ENCODE data around the gene AQP9.

DNA sequence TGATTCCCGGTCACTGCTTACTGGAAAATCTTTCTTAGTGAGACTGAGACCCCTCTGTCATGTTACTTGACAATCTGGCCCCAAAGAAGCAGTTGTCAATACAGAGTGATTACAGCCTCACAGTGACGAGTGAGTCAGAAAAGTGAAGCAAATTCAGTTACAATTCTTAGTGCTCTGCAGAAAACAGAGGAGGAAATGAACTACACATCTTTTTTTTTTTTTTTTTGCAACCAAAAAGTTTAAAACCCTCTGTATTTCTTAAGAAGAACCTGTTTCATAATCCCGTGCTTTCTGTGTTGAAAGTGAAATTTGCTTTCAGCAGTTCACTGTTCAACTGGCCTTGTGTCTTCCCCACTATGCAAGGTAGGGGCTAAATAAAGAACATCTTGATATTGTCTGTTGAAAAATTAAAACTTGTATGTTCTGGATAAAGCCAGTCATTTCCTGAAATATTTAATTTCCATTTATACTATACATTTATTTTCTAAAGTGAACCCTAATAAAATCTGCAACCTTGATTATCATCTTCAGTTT is 1.9 kb downstream of the AQP9 start:
- TF ChIP-seq ISL1 (CRISPR knock-in tag; IDR thresholded peaks at IDR 0.05) (no peak), SNAI2 (CRISPR knock-in tag; IDR thresholded peaks at IDR 0.05) (no peak), OSR1 (CRISPR knock-in tag; IDR thresholded peaks at IDR 0.05) (no peak), ZNF8 (CRISPR knock-in tag; IDR thresholded peaks at IDR 0.05) (no peak), CSRNP3 (CRISPR knock-in tag; IDR thresholded peaks at IDR 0.05) (no peak), TCF4 (CRISPR knock-in tag; IDR thresholded peaks at IDR 0.05; ENCODE audit: borderline replicate concordance) (no peak), ZC3H10 (CRISPR knock-in tag; IDR thresholded peaks at IDR 0.05) (no peak), RARB (CRISPR knock-in tag; IDR thresholded peaks at IDR 0.05) (no peak), ZFP3 (CRISPR knock-in tag; IDR thresholded peaks at IDR 0.05) (no peak)
- TF ChIP-seq, protein P1, sequence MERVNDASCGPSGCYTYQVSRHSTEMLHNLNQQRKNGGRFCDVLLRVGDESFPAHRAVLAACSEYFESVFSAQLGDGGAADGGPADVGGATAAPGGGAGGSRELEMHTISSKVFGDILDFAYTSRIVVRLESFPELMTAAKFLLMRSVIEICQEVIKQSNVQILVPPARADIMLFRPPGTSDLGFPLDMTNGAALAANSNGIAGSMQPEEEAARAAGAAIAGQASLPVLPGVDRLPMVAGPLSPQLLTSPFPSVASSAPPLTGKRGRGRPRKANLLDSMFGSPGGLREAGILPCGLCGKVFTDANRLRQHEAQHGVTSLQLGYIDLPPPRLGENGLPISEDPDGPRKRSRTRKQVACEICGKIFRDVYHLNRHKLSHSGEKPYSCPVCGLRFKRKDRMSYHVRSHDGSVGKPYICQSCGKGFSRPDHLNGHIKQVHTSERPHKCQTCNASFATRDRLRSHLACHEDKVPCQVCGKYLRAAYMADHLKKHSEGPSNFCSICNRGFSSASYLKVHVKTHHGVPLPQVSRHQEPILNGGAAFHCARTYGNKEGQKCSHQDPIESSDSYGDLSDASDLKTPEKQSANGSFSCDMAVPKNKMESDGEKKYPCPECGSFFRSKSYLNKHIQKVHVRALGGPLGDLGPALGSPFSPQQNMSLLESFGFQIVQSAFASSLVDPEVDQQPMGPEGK (CRISPR knock-in tag; IDR thresholded peaks at IDR 0.05; ENCODE audit: borderline replicate concordance) = no peak
